Skeletal muscle satellite cell (primary cell): ENCODE data around the gene ZGRF1. TPM values are rescaled to one million over a fixed set of nuclear protein-coding genes. Genes with fewer than 3 reads are reported as not detected.

ENCODE experiments used
- small RNA-seq: library from RNA; depleted of rRNA; stranded (forward); fragments of <200 nt; gene quantifications from one replicate; pipeline ENCODE3, GENCODE V24; 2012

The ZGRF1 gene

Small RNAs within 50 kb of the gene (small RNA-seq; reads per million reads assigned to genes)
- not detected for gene MIR302A
- gene MIR302C: not detected
- gene MIR302D: not detected
- not detected for gene MIR367
